Measurements from ENCODE around the gene ACTL7A.

DNA sequence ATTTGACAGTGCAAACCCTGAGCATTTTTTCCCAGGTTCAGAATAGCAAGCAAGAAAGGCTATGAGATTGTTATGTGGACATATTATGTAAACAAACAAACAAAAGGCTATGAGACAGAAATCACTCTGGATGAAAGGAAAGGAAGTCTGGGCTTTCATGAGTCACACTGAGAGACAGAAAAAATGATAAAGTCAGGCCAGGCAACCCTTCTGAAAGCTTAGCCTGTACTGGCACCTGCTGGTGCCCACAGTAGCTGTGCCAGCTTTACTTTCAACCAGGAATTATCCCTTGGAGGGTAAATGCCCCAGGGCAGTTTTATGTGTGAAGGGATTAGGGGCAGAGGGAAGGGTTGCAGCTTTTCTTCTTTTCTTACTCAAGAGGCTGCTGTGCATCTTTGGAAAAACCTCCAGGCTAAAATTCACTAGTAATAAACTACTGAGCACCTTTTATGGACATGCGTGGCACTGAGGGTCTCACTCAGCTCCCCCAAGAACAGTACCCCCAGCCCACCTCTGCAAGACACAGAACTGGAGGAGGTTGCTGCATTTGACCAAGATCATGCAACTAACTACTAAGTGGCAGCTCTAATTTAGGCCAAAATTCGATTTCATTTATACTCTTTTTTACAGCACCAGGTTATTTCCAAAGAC, 48.0 kb upstream of the ACTL7A start:
- TF ChIP-seq, protein P1, sequence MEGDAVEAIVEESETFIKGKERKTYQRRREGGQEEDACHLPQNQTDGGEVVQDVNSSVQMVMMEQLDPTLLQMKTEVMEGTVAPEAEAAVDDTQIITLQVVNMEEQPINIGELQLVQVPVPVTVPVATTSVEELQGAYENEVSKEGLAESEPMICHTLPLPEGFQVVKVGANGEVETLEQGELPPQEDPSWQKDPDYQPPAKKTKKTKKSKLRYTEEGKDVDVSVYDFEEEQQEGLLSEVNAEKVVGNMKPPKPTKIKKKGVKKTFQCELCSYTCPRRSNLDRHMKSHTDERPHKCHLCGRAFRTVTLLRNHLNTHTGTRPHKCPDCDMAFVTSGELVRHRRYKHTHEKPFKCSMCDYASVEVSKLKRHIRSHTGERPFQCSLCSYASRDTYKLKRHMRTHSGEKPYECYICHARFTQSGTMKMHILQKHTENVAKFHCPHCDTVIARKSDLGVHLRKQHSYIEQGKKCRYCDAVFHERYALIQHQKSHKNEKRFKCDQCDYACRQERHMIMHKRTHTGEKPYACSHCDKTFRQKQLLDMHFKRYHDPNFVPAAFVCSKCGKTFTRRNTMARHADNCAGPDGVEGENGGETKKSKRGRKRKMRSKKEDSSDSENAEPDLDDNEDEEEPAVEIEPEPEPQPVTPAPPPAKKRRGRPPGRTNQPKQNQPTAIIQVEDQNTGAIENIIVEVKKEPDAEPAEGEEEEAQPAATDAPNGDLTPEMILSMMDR (optimal IDR thresholded peaks at IDR 0.05 in 1 of 3, IDR thresholded peaks at IDR 0.05 in 1 of 3, conservative IDR thresholded peaks at IDR 0.05 in 1 of 3; ENCODE audit: extremely low read depth in 1 of 3, insufficient read depth in 2 of 3, low read length in 3 of 3) = peak; percentile 79 to 94 (median 92)
- no peak for TF ChIP-seq EZH2 (IDR thresholded peaks at IDR 0.05; ENCODE audit: low read length)

Measured in keratinocyte (primary cell).